HG02852 (cell line): ENCODE results near the gene ZFYVE28.

Experiments used
- ATAC-seq: cut with Tn5 transposase; IDR thresholded peaks from one replicate; pipeline ENCODE4 v1.9.1; 2021; ENCODE audit warnings: mild to moderate bottlenecking, moderate library complexity; ENCODE audit not compliant: unreplicated experiment

ZFYVE28 gene

DNA sequence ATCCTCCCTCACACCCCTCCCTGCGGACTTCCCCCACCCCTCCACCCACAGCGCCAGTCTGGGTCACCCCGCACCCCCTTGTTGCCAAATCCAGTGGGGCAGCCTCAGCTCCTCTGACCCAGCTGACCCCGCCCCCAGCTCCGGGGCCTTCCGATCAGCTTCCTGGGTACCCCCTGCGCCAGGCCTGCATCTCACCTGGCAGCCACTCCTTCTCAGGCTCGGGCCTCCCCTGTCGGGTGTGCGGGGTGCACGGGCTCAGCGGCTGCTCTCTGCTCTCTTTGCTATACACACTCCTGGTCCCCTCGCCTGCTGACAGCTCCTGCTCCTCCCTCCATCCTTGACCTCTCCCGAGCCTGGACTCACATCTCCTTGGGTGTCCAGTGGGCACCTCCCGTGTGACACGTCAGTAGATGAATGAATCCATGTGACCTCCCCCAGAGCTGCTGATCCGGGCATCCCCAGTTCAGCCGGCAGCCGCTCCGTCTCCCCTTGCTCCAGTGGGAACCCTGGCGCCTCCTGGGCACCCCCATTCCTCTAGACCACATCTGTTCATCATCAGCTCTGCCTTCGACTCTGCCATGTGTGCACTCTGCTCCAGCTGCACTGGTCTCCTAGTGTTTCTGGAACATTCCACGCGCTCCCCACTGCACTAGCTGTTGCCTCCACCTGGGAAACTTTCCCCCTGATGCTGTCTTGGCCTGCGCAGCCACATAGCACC is 10.2 kb upstream of the ZFYVE28 start:
- no peak for ATAC-seq

GRCh38 chr4:2427383-2428334 is 9.2 kb upstream of the ZFYVE28 start:
- ATAC-seq: no peak

DNA sequence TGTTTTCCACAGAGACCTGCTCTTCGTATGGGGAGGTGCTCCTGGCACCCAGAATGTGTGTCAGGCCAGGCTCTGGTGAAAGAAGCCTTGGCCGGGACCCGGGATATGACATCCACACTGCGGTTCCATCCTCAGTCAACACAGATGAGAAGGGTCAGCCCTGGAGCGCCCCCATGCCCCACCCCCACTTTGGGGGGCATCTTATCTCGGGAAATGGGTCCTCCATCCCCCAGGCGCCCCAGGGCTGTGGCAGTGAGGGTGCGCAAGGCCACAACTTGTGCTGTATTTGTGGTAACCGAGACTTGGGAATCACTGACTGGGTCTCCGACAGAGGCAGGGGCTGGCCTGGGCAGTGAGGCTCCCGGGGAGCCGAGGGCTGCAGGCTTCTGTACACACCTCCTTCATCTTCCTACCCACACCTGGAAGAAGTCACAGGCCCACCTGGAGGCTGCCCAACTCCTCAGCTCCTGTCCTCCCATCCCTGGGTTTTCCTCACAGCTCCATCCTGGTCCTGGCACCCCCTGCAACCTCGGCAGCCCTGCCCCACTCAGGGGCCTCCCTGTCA is 8.3 kb upstream of the ZFYVE28 start:
- ATAC-seq: no peak

- ATAC-seq: no peak
Measured at GRCh38 chr4:2426069-2426397, 7.6 kb upstream of the ZFYVE28 start.

- no peak for ATAC-seq
Measured at GRCh38 chr4:2425386-2426068, 7.1 kb upstream of the ZFYVE28 start.

DNA sequence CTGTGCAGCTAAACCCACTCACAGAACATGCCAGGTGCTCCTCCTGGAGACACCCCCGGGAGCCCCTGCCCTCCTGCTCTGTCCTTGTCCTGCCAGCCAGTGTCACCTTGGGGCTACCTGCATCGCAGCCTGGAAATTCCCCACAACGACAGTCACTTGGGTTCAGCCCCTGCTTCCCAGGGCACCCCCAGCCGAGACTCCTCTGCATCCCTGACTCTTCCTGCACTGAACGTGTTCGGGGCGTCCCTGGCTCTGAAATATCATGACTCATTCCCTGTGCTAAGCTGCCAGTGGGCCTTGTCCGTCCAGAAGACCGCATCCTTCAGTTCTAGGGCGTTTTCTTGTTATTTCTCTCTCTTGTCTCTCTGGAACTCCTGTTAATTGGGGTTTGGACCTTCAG is 6.1 kb upstream of the ZFYVE28 start:
- no peak for ATAC-seq

DNA sequence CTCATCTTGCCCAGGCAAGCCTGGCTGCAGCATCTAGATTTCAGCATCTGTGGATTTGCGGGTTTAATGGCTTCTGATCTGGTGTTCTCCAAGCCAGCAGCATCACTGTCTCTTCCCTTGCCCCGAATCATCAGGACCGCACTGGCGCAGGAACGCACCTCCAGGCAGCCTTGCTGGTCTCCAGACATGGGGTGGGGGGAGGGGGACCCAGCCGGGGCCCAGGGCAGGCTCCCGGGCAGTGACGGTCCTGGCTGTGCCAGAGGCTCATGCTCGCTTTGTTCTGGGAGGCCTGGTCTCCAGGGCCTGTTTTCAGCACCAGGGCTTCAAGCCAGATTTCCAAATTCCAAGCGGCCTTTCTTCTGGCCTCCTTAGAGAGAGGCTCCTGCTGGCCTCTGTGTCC is 5.2 kb upstream of the ZFYVE28 start:
- ATAC-seq: no peak

DNA sequence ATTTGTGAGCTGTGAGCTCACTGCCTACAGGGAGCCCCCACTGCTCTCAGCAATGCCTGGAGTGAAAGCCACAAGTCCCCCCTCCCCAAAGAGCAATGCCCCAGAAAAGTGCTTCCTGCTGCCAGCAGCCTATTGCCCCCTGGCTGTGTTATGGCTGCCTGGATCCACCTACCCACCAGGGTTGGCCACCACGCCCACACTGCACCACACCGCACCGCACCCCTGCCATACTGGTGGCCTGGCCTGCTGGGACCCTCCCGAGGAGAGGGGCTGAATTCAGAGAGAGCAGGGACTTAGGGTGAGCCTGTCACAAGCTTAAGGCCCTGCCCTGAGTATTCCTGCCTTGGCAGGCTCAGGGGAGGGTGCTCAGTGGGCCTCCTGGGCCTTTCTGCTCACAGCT is 4.6 kb upstream of the ZFYVE28 start:
- ATAC-seq: no peak

DNA sequence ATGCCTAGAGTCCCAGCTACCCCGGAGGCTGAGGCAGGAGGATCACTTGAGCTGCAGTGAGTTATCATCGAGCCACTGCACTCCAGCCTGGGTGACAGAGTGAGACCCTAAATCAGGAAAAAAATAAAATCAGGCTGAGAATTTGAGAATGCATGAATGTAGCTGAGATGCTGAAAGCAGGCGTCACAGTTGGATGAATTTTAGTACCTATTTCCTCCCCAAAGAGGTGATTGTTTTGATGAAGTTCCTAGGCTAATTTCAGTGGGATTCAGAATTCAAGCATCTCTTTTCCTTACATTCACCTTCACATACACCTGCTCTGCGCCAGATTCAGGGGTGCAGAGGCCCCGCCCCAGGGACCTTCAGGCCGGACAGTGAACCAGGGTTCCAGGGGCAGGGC is 3.5 kb upstream of the ZFYVE28 start:
- ATAC-seq: no peak

GRCh38 chr4:2419814-2420213 is 1.4 kb upstream of the ZFYVE28 start:
- ATAC-seq: no peak

GRCh38 chr4:2418650-2419571 is 466 bp upstream of the ZFYVE28 start, which contains the start of gene CFAP99:
TSS of gene CFAP99 (plus strand) at chr4:2418955.
- ATAC-seq: peak; percentile 92

- no peak for ATAC-seq
Measured at GRCh38 chr4:2417226-2417764, 1.1 kb downstream of the ZFYVE28 start.

GRCh38 chr4:2416564-2417225 is 1.8 kb downstream of the ZFYVE28 start:
- no peak for ATAC-seq

DNA sequence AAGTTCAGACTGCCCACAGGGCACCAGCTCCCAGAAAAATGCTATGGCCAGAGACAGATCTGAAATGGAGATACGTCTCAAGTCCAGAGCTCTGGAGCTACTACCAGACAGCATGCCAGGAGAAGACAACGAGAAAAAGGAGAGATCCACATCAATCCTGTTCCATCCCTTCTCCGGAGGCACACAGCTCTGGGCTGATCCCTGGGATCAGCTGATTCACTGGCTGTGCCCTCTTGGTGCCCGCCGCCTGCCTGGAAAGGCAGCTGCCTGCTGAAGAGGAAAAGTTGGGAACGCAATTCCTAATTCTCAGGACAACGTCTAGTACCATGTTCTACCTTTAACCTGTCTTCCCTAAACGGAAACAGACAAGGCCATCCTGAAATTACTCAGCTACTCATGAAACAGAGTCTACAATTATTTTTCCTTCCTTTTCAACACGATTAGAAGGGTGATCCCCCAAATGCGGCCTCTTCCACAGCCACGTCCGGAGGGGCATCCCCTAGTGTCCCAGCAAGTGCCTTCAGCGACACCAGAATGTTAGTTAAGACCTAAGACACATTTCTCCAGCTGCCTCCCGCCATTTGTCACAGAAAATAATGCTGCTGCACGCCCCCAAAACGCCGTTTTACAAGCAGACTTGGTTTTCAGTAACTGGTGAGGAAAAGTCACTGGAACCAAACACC is 2.4 kb downstream of the ZFYVE28 start:
- no peak for ATAC-seq

DNA sequence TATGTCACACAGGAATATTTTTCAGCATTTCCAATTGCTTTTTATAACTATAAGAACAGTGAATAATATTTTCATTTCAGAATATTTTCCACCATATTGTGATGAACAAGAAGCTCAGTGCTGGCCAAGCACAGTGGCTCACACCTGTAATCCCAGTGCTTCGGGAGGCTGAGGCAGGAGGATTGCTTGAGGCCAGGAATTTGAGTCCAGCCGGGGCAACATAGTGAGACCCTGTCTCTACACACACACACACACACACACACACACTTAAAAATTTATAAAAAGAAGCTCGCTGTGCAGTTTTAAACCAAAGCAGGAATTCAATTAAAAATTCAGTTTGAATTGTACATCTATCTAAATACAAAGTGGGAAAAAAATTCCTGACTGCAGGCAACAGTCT is 3.2 kb downstream of the ZFYVE28 start:
- ATAC-seq: no peak

DNA sequence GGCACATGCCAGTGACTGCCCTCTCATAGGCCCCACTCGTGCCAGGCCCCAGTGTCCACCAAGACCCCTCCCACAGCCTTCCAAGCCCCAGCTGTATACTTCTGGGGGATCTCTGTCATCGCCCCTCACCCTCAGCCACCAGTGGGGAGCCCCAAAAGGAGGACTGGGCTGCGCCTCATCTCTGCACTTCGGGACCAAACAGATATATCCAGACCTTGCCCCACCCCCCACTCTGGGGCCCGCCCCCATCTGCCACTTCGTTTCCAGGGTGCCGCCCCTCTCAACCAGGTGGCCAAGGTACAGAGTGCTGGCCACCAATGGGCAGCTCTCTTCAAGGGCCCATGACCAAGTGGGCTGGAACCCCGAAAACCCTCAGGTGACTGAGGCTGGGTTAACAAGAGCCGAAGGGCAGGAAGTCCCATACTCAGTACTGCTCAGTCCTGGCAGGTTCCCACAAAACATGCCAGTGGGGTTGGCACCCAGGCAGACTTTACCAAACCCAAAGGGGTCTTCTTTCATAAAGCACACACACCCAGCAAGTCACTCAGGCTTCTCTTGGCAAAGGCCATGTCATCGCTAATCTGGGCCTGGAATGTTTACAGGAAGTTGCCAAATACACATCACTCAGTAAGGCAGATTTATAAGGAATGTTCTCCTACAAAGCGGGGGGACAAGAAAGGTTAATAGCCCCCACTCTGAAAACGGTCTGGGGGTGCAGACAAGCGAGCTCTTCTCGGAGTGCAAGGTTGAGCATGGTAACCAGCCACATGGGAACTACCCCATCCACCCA is 4.4 kb downstream of the ZFYVE28 start:
- no peak for ATAC-seq

- ATAC-seq: peak; percentile 51
Measured at GRCh38 chr4:2412885-2413716, 5.3 kb downstream of the ZFYVE28 start.
